Measurements from ENCODE around the gene SCNN1A. TPM values are rescaled to one million over a fixed set of nuclear protein-coding genes. Genes with fewer than 3 reads are reported as not detected.

Gene SCNN1A
- total and polyA plus RNA-seq, 7 experiments from 2014 or later, result 0.22 to 5.3 (median 1.6) TPM

DNA sequence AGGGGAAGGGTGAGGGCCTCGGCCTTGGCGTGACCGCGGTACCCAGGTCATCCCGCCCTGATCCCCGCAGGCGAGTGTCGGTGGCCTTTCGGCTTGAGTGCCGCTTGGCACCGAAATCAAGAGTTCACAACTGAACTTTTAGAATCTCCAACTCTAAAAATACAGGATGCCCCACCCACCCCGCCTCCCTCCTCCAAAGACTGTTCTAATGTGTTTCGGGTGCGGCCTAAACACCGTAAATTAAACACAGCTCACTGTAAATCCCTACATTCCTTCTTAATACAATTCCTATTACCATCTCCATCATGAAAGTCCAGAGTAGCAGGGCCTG, 11.4 kb downstream of the SCNN1A start:
- H3K9me3 Mint-ChIP-seq, result peaks cover 0 to 1% (median 0%) of the 10 kb centered on the region in 11 donors
- H3K36me3 Mint-ChIP-seq, result no peaks in the 10 kb centered on the region
- peaks cover 0 to 4% (median 0%) of the 10 kb centered on the region in 5 donors for H3K27me3 Mint-ChIP-seq
- peak overlapping the region; percentile 72 to 91 (median 88) for H3K4me3 Mint-ChIP-seq
- POLR2A ChIA-PET, result interaction anchor here (1.0 to 14.2 kb wide), 10 partner anchors 8 to 102 kb away, joined by 4 to 342 read pairs (median 4); partner anchors contain the start of genes LTBR and TNFRSF1A
- CTCF ChIA-PET, result interaction anchor here (0.6 to 8.4 kb wide), 4 partner anchors 22 to 661 kb away, joined by 3 to 139 read pairs (median 6); partner anchors contain the start of gene TNFRSF1A
- no peaks in the 10 kb centered on the region for H3K9me3 ChIP-seq (ENCODE audit: control insufficient read depth in 2 of 3, low read length in 3 of 3)
- DNase-seq (peak in 3 of 9 donors; percentile 38 to 45 (median 41)), ATAC-seq (peak; percentile 6)
- H3K27ac Mint-ChIP-seq, result peak overlapping the region; percentile 76 to 95 (median 87)
- intact Hi-C loops (cut with micrococcal nuclease), result loop anchor here in 1 of 2 donors (2.0 kb wide), 1 partner anchor 59 kb away; no protein-coding TSS in a partner anchor
- peaks cover 0 to 5% (median 0%) of the 10 kb centered on the region in 3 experiments for H3K36me3 ChIP-seq (ENCODE audit: control insufficient read depth in 2 of 3, insufficient read depth in 3 of 3, low read length in 3 of 3)
- H3K4me1 ChIP-seq (ENCODE audit: control insufficient read depth in 2 of 2, insufficient read depth in 2 of 2, low read length in 2 of 2), result peaks cover 0 to 12% of the 10 kb centered on the region in 2 donors
- H3K4me3 ChIP-seq (ENCODE audit: low read length), result peak overlapping the region; percentile 79
- no peaks in the 10 kb centered on the region for H3K27me3 ChIP-seq (ENCODE audit: control insufficient read depth in 2 of 2, insufficient read depth in 2 of 2, low read length in 2 of 2)
- H3K27ac ChIP-seq (ENCODE audit: low read depth, low read length), result peak overlapping the region; percentile 84
- peaks cover 22 to 59% (median 52%) of the 10 kb centered on the region in 7 donors for H3K4me1 Mint-ChIP-seq

- Mint-ChIP-seq H3K4me3 (peak overlapping the region; percentile 72 to 91 (median 88)), H3K27me3 (peaks cover 0 to 4% (median 0%) of the 10 kb centered on the region in 5 donors), H3K9me3 (peaks cover 0 to 1% (median 0%) of the 10 kb centered on the region in 11 donors), H3K36me3 (no peaks in the 10 kb centered on the region), H3K27ac (peak overlapping the region; percentile 76 to 95 (median 87)), H3K4me1 (peaks cover 22 to 54% (median 52%) of the 10 kb centered on the region in 7 donors)
- H3K4me3 ChIP-seq (ENCODE audit: low read length), result peak overlapping the region; percentile 79
- H3K27me3 ChIP-seq (ENCODE audit: control insufficient read depth in 2 of 2, insufficient read depth in 2 of 2, low read length in 2 of 2), result no peaks in the 10 kb centered on the region
- H3K4me1 ChIP-seq (ENCODE audit: control insufficient read depth in 2 of 2, insufficient read depth in 2 of 2, low read length in 2 of 2), result peaks cover 0 to 12% of the 10 kb centered on the region in 2 donors
- ATAC-seq (peak; percentile 88), DNase-seq (peak in 7 of 9 donors; percentile 35 to 66 (median 46))
- intact Hi-C loops (cut with micrococcal nuclease), result loop anchor here (1.0 to 2.0 kb wide), 3 partner anchors 13 to 59 kb away; no protein-coding TSS in a partner anchor
- POLR2A ChIA-PET, result interaction anchor here (1.0 to 14.2 kb wide), 18 partner anchors 8 to 222 kb away, joined by 3 to 342 read pairs (median 5); partner anchors contain the start of genes LTBR, TNFRSF1A and VAMP1
- H3K36me3 ChIP-seq (ENCODE audit: control insufficient read depth in 2 of 3, insufficient read depth in 3 of 3, low read length in 3 of 3), result peaks cover 0 to 5% (median 0%) of the 10 kb centered on the region in 3 experiments
- H3K9me3 ChIP-seq (ENCODE audit: control insufficient read depth in 2 of 3, low read length in 3 of 3), result no peaks in the 10 kb centered on the region
- peak overlapping the region; percentile 84 for H3K27ac ChIP-seq (ENCODE audit: low read depth, low read length)
- CTCF ChIA-PET, result interaction anchor here (0.6 to 8.4 kb wide), 7 partner anchors 18 to 662 kb away, joined by 3 to 139 read pairs (median 3); partner anchors contain the start of gene TNFRSF1A
Observed at GRCh38 chr12:6363330-6364043, 11.9 kb downstream of the SCNN1A start.

DNA sequence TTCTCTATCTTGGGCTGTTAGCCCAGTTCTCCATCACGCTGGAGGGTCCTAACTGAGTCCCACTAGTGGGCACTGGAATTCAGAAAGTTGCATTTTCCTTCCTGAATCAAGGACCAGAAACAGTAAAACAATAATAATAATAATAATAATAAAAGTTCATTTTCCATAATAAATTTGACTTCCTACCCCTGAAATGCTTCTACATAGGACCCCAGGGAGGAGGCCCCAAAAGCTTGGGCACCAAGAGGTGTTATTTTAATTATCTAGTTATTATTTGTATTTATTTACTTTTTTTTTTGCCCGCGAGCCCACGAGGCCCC, 12.4 kb downstream of the SCNN1A start:
- Mint-ChIP-seq H3K36me3 (no peaks in the 10 kb centered on the region), H3K27ac (peak overlapping the region in 2 of 9 donors; percentile 56 to 98), H3K4me3 (peak overlapping the region in 7 of 10 donors; percentile 72 to 91 (median 88)), H3K4me1 (peaks cover 22 to 51% (median 49%) of the 10 kb centered on the region in 7 donors), H3K27me3 (peaks cover 0 to 4% (median 0%) of the 10 kb centered on the region in 5 donors), H3K9me3 (peaks cover 0 to 1% (median 0%) of the 10 kb centered on the region in 11 donors)
- Histone ChIP-seq H3K27ac (ENCODE audit: low read depth, low read length) (peak overlapping the region; percentile 84), H3K27me3 (ENCODE audit: control insufficient read depth in 2 of 2, insufficient read depth in 2 of 2, low read length in 2 of 2) (no peaks in the 10 kb centered on the region), H3K9me3 (ENCODE audit: control insufficient read depth in 2 of 3, low read length in 3 of 3) (no peaks in the 10 kb centered on the region), H3K4me3 (ENCODE audit: low read length) (no peak overlapping the region), H3K36me3 (ENCODE audit: control insufficient read depth in 2 of 3, insufficient read depth in 3 of 3, low read length in 3 of 3) (peaks cover 0 to 5% (median 0%) of the 10 kb centered on the region in 3 experiments), H3K4me1 (ENCODE audit: control insufficient read depth in 2 of 2, insufficient read depth in 2 of 2, low read length in 2 of 2) (peaks cover 0 to 12% of the 10 kb centered on the region in 2 donors)
- DNase-seq (no peak), ATAC-seq (no peak)
- POLR2A ChIA-PET, result interaction anchor here (0.8 to 14.2 kb wide), 19 partner anchors 7 to 222 kb away, joined by 3 to 342 read pairs (median 5); partner anchors contain the start of genes LTBR, TNFRSF1A and VAMP1
- intact Hi-C loops (cut with micrococcal nuclease), result loop anchor here (1.0 kb wide), 2 partner anchors 13 to 28 kb away; no protein-coding TSS in a partner anchor
- CTCF ChIA-PET, result interaction anchor here (0.6 to 8.4 kb wide), 7 partner anchors 17 to 187 kb away, joined by 3 to 139 read pairs (median 4); partner anchors contain the start of gene TNFRSF1A

- ChIA-PET POLR2A (interaction anchor here (0.8 to 14.2 kb wide), 16 partner anchors 13 to 221 kb away, joined by 3 to 342 read pairs (median 5); partner anchors contain the start of genes LTBR, TNFRSF1A and VAMP1), CTCF (interaction anchor here (0.6 to 8.4 kb wide), 6 partner anchors 17 to 187 kb away, joined by 3 to 139 read pairs (median 4); partner anchors contain the start of gene TNFRSF1A)
- H3K4me1 Mint-ChIP-seq, result peaks cover 18 to 46% (median 44%) of the 10 kb centered on the region in 7 donors
- Histone ChIP-seq H3K27me3 (ENCODE audit: control insufficient read depth in 2 of 2, insufficient read depth in 2 of 2, low read length in 2 of 2) (no peaks in the 10 kb centered on the region), H3K9me3 (ENCODE audit: control insufficient read depth in 2 of 3, low read length in 3 of 3) (no peaks in the 10 kb centered on the region), H3K4me3 (ENCODE audit: low read length) (no peak overlapping the region), H3K4me1 (ENCODE audit: control insufficient read depth in 2 of 2, insufficient read depth in 2 of 2, low read length in 2 of 2) (peaks cover 0 to 12% of the 10 kb centered on the region in 2 donors), H3K36me3 (ENCODE audit: control insufficient read depth in 2 of 3, insufficient read depth in 3 of 3, low read length in 3 of 3) (peaks cover 0 to 5% (median 0%) of the 10 kb centered on the region in 3 experiments), H3K27ac (ENCODE audit: low read depth, low read length) (no peak overlapping the region)
- no peak for ATAC-seq
- H3K36me3 Mint-ChIP-seq, result no peaks in the 10 kb centered on the region
- DNase-seq, result no peak
- peaks cover 0 to 4% (median 0%) of the 10 kb centered on the region in 5 donors for H3K27me3 Mint-ChIP-seq
- H3K4me3 Mint-ChIP-seq, result peak overlapping the region; percentile 72 to 92 (median 83)
- peak overlapping the region; percentile 72 to 99 (median 94) for H3K27ac Mint-ChIP-seq
- peaks cover 0 to 1% (median 0%) of the 10 kb centered on the region in 11 donors for H3K9me3 Mint-ChIP-seq
- intact Hi-C loops (cut with micrococcal nuclease), result no loop called here
Observed at GRCh38 chr12:6362403-6362802, 13.0 kb downstream of the SCNN1A start.

DNA sequence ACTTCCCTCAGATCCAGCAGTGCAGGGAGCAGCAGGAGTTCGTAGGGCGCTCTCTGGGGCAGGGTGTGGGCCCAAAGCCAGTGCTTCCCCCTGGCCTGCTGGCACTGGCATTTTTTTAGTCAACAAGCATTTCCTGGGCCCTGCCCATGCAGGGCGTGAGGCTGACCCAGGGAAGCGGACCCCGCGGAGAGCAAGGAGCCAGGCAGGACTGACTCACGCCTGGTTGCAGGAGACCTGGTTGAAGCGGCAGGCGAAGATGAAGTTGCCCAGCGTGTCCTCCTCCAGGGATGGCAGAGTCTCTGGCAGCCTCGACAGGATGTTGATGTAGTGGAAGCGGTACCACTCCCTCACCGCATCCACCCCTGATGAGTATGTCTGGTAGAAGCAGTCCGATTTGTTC, 13.5 kb downstream of the SCNN1A start:
- H3K36me3 ChIP-seq (ENCODE audit: control insufficient read depth in 2 of 3, insufficient read depth in 3 of 3, low read length in 3 of 3), result peaks cover 0 to 5% (median 0%) of the 10 kb centered on the region in 3 experiments
- no peaks in the 10 kb centered on the region for H3K9me3 ChIP-seq (ENCODE audit: control insufficient read depth in 2 of 3, low read length in 3 of 3)
- no peaks in the 10 kb centered on the region for H3K27me3 ChIP-seq (ENCODE audit: control insufficient read depth in 2 of 2, insufficient read depth in 2 of 2, low read length in 2 of 2)
- intact Hi-C loops (cut with micrococcal nuclease), result no loop called here
- CTCF ChIA-PET, result interaction anchor here (1.1 to 8.4 kb wide), 2 partner anchors 16 to 27 kb away, joined by 5 to 139 read pairs; no protein-coding TSS in a partner anchor
- Mint-ChIP-seq H3K4me3 (peak overlapping the region; percentile 72 to 92 (median 83)), H3K9me3 (peaks cover 0 to 1% (median 0%) of the 10 kb centered on the region in 11 donors), H3K36me3 (no peaks in the 10 kb centered on the region), H3K27me3 (peaks cover 0 to 9% (median 0%) of the 10 kb centered on the region in 5 donors), H3K27ac (peak overlapping the region; percentile 72 to 99 (median 94)), H3K4me1 (peaks cover 13 to 40% (median 38%) of the 10 kb centered on the region in 7 donors)
- H3K4me3 ChIP-seq (ENCODE audit: low read length), result no peak overlapping the region
- peaks cover 0 to 12% of the 10 kb centered on the region in 2 donors for H3K4me1 ChIP-seq (ENCODE audit: control insufficient read depth in 2 of 2, insufficient read depth in 2 of 2, low read length in 2 of 2)
- POLR2A ChIA-PET, result interaction anchor here (1.0 to 14.2 kb wide), 6 partner anchors 16 to 175 kb away, joined by 3 to 342 read pairs (median 6); partner anchors contain the start of genes TNFRSF1A and VAMP1
- ATAC-seq, result peak; percentile 56
- H3K27ac ChIP-seq (ENCODE audit: low read depth, low read length), result no peak overlapping the region
- peak in 5 of 9 donors; percentile 44 to 53 (median 50) for DNase-seq

Data from naive thymus-derived CD4-positive, alpha-beta T cell (primary cell).